Endometrium (tissue), 2 donors: ENCODE data around the gene SSU72.
"Not testable (repeated sequence)": the region's sequence is repeated elsewhere in the genome, so short reads cannot be mapped to it uniquely, and the experiment has no call there.

Source experiments
- FAIRE-seq: peaks from 2 replicates; lab custom pipeline; 2012; peaks lifted over from hg19 to GRCh38; lab: Jason Lieb, UNC
- donor health status: control.
- donor health status: control.

Gene SSU72

DNA sequence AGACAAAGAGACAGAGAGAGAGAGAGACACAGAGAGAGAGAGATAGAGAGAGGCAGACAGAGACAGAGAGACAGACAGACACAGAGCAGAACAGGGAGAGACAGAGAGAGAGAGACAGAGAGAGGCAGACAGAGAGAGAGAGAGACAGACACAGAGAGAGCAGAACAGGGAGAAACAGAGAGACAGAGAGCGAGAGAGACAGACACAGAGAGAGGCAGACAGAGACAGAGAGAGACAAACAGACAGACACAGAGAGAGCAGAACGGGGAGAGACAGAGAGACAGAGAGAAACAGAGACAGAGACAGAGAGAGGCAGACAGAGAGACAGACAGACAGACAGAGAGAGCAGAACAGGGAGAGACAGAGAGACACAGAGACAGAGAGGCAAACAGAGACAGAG, 20.7 kb upstream of the SSU72 start:
- not testable (repeated sequence) for FAIRE-seq

DNA sequence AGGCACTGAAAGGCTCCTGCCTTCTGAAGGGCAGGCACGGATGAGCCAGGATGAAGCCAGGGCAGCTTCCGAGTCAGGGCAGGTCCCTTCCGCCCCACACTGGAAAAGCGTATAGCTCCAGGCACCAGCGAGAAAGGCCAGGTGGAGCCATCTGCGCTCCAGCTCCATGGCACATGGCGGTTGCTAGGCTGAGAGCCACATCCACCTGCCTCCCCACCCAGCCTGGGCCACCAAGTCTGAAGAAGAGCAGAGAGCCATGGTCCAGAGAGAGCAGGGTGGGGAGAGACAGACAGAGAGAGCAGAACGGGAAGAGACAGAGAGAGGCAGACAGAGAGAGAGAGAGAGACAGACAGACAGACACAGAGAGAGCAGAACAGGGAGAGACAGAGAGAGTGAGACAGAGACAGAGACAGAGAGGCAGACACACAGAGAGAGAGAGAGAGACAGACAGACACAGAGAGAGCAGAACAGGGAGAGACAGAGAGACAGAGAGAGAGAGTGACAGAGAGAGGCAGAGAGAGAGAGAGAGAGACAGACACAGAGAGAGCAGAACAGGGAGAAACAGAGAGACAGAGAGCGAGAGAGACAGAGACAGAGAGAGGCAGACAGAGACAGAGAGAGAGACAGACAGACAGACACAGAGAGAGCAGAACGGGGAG, 20.1 kb upstream of the SSU72 start:
- no peak for FAIRE-seq

DNA sequence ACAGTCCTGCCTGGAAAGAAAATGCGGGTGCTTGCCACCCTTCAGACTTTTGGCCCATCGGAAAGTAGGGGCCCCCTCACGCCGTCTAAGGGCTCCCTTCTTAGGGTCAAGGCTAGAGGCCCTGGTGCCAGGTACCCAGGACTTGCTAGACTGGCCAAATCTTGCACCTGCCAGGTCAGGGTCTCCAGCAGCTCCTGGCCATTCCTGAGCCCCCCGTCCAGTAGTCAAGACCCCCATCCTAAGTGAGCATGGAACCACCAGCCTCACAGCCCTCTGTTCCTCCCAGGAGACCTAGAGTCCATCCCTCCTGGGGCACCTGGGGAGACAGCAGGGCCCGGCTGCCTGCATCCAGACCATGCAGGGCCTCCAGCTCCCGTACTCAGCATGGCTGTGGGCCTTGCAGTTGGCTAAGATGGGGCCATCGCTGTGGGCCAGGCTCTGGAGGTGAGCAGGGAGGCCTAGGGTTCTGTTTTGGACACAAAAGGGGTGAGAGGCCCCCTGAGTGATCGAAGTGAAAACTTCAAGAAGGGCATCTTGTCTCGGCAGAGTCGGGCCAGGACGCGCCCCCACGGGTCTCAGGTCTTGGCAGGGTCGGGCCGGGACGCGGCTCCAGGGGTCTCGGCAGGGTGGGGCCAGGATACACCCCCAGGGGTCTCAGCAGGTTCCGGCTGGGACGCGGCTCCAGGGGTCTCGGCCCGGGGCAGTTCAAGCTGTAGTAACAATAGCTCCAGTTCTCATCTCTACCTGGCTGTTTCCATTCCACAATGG, 19.4 kb upstream of the SSU72 start:
- no peak for FAIRE-seq

DNA sequence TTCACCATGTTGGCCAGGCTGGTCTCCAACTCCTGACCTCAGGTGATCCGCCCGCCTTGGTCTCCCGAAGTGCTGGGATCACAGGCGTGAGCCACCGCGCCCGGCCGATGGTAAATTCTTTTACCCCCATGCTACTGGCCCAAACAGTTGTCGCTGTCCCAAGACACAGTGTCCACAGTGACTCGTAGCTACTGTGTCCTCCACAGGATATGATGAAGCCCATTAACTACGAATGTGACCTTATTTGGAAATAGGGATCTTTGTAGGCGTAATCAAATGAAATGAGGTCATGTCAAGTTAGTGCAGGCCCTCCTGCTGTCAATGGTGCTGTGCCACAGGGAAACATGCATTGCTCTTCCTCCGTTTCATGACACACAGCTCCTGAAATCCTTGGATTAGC, 16.8 kb upstream of the SSU72 start:
- FAIRE-seq: no peak

DNA sequence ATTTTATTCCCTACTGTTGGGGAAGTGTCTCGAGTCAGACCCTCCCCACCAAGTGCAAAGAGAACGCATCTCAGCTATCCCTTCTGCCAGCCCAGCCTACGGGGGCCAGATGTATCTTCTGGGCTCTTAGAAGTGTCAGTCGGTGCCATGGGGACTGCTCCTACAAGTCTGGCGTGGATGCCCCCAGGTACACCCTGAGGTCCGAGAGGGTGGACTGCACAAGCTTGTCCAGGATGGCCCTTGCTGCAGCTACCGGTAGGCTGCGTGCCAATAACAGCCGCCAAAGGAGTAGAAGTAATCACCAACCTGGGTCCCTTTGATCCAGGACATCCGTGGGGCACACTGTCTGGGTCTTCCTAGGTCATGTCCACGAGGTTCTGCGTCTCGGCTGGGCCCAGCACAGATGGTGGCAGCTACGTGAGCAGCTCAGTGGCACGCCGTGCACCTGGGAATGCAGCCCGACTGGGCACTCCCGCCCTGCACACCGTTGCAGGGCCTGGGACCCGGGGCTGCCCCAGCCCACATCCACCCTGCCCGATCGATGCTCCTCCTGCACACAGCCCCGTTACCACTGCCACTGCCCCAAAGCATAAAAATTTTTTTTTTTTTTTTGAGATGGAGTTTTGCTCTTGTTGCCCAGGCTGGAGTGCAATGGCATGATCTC, 8.8 kb upstream of the SSU72 start:
- no peak for FAIRE-seq

DNA sequence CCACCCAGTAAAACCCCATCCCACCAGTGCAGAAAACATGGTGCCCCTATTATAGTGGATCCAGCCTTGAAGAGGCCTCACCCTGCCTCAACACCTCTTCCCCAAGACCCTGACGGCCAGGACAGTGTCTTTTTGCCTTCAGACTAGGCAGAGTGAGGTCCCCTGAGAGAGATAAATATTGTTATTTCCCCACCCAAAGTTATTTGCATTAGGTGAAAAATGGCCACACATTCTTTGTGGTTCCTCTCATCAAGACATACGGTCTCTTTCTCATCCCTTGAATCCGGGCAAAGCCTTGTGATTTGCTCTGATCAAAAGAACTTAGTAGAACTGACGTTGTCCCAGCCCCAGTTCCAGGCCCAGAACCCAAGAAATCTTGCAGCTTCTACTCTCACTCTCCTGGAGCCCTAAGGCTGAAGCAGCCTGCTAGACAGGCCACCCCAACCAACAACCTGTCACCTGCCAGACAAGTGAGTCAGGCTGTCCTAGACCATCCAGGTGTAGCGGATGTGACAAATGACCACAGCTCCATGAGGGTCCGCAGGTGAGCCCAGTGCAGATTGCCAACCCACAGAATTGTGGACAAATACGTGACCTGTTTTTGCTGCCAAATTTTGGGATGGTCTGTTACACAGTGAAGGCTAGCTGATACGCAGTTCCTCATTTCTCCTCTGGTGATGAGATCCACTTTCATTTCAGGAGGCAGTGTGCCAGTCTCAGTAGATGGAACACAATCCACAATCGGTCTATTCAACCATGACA, 8.1 kb upstream of the SSU72 start:
- FAIRE-seq: no peak

DNA sequence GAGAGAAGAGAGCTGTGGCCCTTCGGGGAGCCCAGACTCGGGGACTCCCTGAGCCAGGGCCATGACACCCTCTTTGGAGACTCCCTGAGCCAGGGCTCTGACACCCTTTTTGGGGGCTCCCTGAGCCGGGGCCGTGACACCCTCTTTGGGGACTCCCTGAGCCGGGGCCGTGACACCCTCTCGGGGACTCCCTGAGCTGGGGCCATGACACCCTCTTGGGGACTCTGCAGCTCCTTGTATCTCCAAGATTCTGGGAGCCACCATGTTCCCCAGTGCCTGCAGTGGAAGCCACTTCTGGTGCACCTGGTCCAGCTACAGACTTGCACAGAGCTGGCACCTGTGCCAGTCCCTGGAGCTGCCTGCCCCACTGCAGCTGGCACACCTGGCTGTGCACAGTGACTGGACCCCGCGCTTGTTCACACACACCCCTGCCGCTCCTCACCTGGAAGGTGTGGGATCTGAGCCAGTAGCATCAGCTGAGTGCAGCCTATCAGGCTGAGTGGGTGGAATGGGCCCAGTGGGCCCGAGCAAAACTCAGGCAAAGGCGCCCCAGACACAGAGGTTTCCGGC, 3.8 kb upstream of the SSU72 start:
- FAIRE-seq: no peak

DNA sequence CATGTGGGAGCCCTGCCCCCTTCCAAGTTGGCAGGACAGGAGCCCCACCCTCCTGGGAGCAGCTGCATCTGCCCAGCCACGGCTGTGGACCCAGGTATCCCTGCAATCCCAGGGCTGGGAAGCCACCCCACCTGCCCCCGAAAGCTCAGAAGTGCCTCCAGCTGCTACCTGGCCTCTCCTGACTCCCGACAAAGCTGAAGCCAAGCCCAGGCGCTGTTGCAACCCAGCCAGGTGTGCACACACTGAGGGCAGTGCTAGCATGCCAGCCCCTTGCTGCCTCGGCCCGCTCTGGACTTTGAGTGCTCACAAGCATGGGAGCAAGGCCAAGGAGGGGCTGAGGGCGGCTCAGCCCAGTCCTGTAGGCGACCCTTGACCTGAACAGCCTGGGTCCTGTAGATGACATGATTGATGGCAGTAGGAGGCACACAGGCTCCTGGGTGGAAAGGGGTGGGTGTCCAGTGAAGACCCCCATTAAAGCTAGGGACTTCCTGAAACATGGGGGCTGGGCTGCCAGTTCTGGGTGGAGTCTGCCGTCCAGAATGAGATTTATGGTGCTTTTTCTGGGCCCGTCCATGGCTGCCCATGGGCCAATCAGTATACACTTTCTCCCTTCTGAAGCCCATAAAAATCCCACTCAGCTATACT, 2.8 kb upstream of the SSU72 start:
- FAIRE-seq: no peak

DNA sequence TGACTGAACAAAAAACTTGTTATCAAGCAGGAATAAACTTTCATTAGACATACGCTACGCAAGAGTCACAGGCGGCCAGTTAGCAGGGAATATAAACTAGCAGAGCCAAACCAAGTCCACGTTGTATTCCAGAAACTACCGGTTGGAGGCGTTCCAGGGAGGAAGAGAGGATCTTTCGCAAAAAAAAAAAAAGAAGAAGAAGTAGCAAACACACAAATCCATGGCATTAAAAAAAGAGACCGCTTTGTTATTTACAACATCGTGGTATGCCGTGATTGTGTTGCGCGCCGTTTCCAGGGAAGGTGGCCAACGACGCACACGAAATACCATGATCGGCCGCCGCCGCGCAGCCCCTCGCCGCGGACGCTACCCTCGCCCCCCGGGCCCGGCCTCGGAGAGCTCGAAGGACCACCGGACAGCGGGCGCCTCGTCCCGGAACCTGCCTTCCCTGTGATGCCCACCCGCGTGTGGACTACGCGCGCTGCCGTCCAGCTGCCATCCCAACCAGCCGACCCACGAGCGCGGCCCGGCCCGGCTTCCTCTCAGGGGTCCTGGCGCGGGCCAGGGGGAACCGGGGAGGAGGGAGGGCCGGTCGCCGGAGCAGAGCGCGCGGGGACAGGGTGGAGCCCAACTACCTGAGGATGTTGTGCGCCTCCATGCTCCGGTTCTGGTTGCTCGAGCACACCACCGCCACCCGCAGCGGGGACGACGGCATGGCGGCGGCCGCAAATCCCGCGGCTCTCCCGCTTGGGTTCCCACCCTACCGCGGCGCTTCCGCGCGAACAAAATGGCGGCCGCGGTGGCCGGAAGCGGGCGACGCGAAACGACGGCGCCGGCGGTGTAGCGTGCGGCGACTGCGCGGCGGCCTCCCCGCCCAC, 581 bp downstream of the SSU72 start:
- FAIRE-seq: no peak

DNA sequence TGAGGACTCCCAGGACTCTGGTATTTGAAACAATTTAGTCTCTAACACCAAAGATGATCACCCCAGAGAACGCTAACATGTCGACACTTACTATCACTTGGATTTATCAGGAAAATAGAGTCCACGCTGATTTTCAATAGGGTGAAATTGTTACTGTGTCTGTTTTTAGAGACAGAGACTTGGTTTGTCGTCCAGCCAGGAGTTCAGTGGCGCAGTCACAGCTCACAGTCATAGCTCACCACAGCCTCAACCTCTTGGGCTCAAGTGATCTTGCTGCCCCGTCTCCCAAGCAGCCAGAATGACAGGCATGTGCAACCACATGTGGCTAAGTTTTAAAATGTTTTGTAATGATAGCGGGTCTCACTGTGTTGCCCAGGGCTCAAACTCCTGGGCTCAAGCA, 5.3 kb downstream of the SSU72 start:
- no peak for FAIRE-seq

DNA sequence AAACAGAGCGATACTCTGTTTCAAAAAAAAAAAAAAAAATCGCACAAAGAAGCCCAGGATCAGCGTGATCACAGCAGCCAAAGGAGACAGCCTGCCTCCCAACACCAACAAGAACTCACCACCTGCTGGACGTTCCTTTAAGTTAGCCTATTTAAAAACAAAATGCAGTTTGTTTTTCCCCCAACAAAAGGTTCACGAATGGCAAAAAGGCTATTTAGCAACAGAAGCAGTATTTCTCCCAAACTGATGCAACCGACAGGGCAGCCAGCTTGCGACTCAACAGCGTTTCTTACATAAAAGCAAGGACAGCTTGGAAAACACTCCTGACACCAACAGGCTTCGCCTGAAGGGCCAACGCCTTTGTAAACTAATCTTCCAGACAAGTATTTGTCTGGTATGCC, 6.8 kb downstream of the SSU72 start:
- FAIRE-seq: no peak

DNA sequence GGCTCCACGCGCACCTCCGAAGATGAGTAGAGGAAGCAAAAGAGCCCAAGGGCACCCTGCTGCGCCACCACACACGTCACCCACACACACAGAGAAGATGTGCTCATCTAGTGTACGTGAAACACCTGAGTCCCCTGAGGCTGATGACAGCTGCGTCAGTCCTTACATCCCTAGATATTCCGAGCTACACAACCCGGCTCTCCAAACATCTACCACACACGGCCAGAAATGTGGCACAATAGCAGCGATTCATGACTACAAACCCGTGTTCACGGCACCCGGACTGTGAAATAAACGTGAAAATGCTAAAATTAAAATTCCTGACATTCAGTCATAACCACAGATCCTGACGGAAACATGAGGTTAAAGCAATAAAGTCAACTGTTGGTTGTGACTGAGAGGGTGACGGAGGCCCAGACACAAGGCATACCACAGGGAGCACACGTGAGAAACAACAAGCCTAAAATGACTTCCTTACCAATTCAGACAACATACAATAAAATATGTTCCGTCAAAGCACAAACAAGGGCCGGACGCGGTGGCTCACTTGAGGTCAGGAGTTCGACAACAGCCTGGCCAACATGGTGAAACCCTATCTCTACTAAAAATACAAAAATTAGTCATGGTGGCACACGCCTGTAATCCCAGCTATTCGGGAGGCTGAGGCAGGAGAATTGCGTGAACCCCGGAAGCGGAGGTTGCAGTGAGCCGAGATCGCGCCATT, 7.3 kb downstream of the SSU72 start:
- no peak for FAIRE-seq

DNA sequence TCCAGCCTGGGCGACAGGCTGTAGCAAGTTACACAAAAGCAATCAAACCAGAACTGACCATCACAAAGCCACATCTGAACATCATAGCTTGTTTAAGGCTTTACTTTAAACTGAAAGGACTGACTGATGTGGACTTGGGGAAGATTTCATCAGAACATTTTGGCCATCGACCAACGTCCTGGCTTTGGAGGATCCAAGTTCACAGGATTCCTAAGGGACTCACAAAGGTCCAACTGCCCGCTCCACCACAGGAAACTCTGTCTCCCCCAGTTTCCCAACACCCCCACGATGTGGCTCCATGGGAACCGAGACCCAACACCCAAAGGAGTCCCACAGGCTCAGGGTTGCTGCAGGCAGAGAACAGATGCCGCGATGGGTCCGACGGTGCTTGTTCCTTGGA, 9.3 kb downstream of the SSU72 start:
- FAIRE-seq: no peak

DNA sequence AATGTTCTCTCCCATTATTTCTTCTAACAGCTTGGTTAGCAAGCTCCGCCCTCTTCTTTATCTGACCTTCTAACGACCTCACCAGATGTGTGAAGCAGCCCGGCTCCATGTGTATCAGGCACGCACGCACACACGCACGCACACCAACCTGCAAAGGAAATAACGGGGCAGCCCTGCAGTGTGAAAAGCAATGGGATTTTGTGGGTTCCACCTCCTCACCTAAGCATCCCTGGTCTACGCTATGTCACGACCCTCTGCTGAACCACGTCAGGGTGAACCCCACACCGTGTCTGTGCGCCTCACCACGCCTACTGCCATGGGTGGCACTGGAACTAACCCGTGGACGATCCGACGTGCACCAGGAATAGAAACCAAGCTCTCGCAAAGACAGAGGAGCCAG, 10.4 kb downstream of the SSU72 start:
- FAIRE-seq: no peak

DNA sequence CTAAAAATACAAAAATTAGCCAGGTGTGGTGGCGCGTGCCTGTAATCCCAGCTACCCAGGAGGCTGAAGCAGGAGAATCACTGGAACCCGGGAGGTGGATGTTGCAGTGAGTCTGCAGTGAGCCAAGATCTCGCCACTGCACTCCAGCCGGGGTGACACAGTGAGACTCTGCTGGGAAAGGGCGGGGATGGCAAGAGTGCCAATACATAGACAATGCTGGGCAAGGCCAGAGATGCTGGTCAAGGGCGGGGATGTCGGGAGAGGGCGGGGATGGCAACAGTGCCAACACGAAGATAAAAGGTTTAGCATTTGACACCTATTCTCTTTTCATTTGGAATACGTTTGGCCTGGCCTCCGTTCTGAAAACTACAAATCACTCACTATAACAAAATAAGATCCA, 11.0 kb downstream of the SSU72 start:
- FAIRE-seq: no peak

DNA sequence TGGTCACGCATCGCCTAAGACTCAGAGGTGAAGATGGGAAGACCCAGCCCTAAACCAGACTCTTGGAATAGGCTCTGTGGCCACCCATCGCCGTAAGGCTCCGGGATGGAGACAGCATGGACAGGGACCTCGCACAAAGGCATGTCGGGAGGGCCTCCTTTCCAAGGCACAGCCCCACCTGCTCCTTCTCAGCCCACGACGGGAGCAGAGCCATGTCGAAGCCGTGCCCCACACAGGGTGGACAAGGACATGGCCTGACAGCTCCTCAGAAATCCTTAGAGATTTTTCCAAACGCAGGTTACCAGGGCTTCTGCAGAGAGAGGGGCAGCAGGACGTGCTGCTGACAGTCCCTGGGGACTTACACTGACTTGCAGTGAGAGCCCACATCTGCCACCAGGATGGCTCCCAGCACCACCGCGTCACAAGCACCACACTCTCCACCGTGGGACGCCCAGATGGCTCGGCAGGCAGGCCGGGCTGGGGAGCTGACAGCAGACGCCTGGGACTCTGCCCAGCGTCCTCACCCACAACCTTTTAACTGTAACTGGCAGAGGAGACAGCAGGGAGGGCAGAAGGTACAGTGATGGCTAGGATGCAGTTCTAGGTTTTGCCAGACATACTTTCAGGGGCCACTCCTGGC, 12.0 kb downstream of the SSU72 start:
- no peak for FAIRE-seq

DNA sequence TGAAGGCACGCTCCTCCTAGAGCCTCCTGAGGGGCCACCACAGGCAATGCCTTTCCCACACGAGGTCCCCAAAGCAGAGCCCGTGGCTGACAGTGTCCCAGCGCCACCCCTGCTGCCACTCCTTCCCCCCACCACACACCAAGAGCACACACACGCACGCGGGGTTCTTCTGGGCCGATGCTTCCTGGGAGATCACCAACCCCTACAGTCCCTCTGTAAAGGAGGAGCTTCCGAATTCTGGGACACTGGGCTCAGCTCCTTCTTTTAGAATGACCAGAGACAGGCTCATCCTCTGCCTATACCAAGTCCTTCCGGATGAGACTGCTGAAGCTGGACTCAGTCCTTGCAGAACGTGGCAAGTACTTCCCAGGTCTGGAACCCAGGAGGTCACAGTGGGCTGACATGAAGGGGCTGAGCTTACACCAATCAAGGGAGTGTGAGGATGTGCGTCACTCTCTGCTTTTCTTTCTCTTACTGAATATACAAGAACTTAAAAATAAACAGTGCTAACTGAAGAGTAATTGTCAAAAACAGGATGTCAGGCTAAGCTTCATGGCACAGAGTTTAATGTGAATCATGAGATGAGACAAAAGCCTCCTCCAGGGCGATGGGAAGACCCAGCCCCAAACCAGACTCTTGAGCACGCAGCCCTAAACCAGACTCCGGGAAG, 12.7 kb downstream of the SSU72 start:
- no peak for FAIRE-seq

DNA sequence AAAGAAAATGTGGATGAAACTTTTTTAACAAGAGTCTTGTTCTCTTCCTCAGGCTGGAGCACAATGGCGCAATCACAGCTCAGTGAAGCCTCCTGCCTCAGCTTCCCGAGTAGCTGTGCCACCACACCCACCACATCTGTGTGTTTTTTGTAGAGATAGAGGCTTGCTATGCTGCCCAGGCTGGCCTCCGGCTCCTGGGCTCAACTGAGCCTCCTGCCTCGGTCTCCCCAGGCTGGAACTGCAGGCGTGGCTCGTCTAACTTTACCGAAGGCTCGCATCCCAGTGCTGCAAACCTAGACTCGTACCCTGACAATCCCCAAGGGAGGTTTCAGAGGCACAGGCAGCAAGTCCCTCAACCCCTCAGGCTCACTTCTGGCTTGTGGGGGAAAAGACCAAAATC, 14.5 kb downstream of the SSU72 start:
- no peak for FAIRE-seq

DNA sequence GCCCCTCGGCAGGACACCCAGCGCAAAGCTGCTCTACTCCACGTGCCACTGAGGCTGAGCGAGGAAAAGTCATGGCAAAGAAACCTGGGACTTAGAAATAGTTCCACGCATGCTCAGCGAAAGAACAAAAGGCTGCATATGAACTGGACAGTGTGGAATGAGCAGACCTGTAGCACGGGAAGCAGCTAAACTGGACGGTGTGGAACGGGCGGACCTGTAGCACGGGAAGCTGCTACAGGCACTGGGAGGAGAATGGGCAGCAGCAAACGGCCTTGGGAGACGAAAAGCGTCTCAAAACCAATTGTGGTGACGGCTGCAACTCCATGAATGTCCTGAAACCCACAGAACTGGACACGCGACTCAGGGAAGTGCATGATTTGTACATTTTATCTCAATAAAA, 15.6 kb downstream of the SSU72 start:
- no peak for FAIRE-seq
